Measurements from ENCODE around the gene INSM2.

The INSM2 gene

DNA sequence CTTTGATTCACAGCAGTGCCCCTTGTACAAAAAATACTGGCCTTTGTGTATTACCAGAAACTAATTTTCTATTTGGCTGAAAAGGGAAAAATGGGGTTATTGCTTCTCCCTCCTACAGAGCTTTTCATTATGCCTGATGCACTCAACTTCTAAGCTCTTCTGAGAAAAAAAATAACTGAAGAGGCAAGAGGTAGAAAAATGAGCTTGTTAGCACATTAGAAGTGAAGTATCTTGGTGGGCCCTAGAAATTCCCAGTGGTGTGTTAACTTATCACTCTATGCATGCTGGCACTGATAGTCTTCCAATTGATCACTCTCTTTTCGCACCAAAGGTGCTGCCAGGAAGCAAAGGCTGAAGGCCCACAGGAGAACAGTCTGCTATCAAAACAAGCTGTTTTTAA is 17.1 kb downstream of the INSM2 start:
- no peak for DNase-seq

- peak; percentile 64 for DNase-seq
Measured at GRCh38 chr14:35553808-35554207, 19.8 kb downstream of the INSM2 start.

DNA sequence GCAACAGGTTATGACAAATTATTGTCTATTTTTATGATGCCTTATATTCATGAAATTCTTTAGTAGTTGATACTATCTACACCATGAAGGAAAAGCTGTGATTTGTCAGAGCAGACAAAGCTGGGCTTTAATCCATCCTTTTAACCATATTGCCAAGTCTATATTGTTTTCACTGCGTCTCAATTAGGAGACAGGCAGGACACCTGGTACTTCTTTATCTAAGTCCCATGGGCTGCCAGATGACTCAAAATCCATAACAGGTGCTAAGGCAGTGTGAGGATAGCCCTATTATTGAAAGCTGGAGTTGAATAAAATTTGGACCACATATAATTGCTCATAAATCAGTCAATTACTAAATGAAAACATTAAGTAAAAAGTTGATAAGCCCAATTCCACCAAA is 22.6 kb downstream of the INSM2 start:
- DNase-seq: no peak

DNA sequence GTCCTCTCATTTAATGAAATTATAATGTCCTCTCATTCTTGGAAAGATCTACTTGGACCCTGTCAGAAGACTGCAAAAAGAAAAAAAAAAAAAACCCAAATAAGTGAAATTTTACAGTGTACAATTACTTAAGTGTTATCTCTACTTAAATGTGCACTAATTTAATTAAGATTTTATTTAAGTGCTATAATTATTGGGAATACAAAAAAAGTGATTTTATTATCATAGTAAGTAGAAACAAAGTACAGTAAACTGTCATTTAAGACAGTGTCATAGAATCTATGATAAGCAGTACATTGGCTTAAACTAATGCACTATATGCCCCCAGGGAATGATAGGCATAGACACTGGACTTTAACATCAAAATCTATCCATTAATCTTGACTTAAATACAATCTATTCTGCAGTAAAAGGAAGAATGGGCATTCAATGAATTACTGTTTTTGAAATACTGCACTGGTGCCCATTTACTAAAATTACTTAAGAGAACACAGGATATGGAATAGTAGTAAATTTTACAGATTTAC is 23.3 kb downstream of the INSM2 start:
- DNase-seq: no peak

DNA sequence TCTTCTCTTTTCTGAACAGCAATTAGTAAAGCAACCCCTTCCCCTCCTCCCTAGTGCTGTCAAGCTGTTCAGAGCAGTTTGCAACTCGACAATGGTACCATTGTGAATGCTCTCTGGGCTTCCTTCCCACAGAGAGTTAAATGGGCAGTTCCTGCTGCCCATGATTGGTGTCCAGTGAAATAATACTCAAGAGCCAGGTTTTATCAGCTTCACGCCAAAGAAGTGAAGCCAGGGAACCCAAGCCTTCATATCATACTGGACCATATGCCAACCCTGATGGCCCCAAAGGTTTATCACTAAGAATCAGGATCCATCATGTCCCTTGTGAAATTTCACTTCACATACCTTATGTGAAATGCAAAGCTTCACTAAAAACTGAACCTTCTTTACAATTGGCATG is 24.7 kb downstream of the INSM2 start:
- no peak for DNase-seq

DNA sequence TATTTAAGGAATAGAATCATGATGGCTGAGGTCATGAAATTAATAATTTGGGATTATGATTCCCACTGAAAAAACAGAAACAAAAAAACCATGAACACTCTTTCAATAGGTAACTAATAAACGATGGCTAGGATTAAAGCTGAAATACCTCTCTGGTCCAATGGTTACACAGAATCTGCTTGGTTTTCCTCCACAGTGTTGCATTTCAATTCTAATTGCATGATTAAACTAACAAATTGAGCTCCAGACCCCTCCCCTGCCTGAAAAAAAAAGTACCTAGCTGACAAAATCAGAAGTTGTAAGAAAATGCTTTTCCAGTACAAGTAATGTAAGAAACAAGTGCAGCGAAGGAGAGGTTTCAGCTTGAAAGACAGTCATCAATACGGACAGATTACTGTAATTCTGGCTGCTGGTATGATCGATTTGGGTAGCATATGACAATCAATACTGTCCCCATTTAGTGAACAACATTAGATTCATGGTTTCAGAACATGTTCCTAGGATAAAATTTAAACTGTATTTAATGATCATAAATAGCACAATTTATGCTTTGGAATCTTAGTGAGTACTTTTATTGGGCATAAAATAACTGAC is 32.0 kb downstream of the INSM2 start:
- no peak for DNase-seq

- DNase-seq: no peak
Measured at GRCh38 chr14:35571598-35571997, 37.6 kb downstream of the INSM2 start.

- no peak for DNase-seq
Measured at GRCh38 chr14:35573911-35574310, 39.9 kb downstream of the INSM2 start.

GRCh38 chr14:35576260-35576659 is 42.3 kb downstream of the INSM2 start:
- DNase-seq: no peak

- no peak for DNase-seq
Measured at GRCh38 chr14:35576856-35577255, 42.9 kb downstream of the INSM2 start.

DNA sequence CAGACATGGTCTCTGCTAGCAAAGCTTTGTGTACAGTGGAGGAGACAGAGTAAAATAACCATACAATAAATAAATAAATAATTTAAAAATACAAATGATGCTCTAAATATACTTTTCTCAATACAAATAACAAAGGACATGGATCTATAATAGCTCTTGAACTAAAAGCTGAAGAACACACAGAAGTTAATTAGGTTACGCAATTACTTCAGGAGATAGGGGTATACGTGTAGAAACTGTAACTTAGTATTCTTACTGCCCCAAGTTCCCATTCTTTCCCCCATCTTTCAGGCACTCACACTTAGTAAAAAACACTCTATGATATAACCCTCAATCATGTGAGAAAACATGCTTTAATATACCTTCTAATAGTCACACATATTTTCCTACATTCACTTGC is 44.2 kb downstream of the INSM2 start:
- no peak for DNase-seq

DNA sequence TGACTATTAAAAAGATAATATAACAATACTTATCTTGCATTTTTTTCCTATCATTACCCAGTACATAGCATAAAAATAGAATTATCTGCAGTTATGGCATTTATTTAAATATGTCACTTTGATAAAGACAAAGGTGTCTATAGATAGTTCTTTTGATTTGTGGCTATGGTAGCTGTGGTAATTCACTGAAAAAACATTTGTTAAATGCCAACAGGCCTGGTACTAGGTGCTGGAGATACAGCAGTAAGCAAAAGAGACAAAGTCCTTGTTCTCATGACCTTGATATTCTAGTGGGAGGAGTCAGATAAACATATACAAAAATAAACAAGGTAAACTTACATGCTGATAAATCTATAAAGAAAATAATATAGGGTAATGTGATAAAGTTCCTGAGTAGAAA is 44.7 kb downstream of the INSM2 start:
- DNase-seq: no peak

Data from fibroblast of skin of right quadriceps (primary cell).